K562 (cell line): ENCODE results near the gene CLDN10. TPM values are rescaled to one million over a fixed set of nuclear protein-coding genes. Genes with fewer than 3 reads are reported as not detected.

Experiments used
- E4F1 ChIP-seq: fragments of 250-450 bp; sonication (Bioruptor Pico); IDR thresholded peaks from 2 replicates; pipeline ENCODE4 v1.5.0; 2021; ENCODE audit warnings: mild to moderate bottlenecking, borderline replicate concordance
- EWSR1 ChIP-seq: fragments of 450-650 bp; IDR thresholded peaks from 2 replicates; pipeline ENCODE4 v1.6.1; 2018; ENCODE audit warnings: borderline replicate concordance, mild to moderate bottlenecking, low read depth, moderate library complexity; ENCODE audit not compliant: partially characterized antibody
- NR2C2 ChIP-seq, 2 experiments: fragments of 200-800 bp in 1 of 2; sonication (Bioruptor generic) in 1 of 2; sonication (generic) in 1 of 2; formaldehyde crosslinking in 1 of 2; IDR thresholded peaks; 2 replicates each; pipeline versions ENCODE4 v1.6.1 to v1.8.0; 2016 to 2022; ENCODE audit warnings: mild to moderate bottlenecking in 1 of 2, missing compliant biosample characterization in 1 of 2, missing genetic modification characterization in 1 of 2, missing genetic modification reagents in 1 of 2
- RBM34 ChIP-seq: fragments of 200-400 bp; formaldehyde crosslinking; IDR thresholded peaks from 2 replicates; pipeline ENCODE4 v1.6.1; 2018; ENCODE audit warnings: low read length, borderline replicate concordance; ENCODE audit not compliant: insufficient read depth
- SMC3 ChIP-seq: conservative IDR thresholded peaks from 2 replicates; pipeline ENCODE4 v1.6.1; 2011; ENCODE audit warnings: low read depth, low read length, improper control_type of control experiment; ENCODE audit not compliant: insufficient read depth
- SNIP1 ChIP-seq: fragments of 450-650 bp; IDR thresholded peaks from 2 replicates; pipeline ENCODE4 v1.7.1; 2017; ENCODE audit warnings: low read depth, mild to moderate bottlenecking
- TFE3 ChIP-seq: fragments of 450-650 bp; formaldehyde crosslinking; IDR thresholded peaks from 2 replicates; pipeline ENCODE4 v1.4.0; 2020; ENCODE audit warnings: mild to moderate bottlenecking, mixed read lengths
- TGIF2 ChIP-seq: sonication (generic); formaldehyde crosslinking; IDR thresholded peaks from 2 replicates; pipeline ENCODE4 v1.8.1; 2022; ENCODE audit warnings: mild to moderate bottlenecking, missing genetic modification reagents, moderate library complexity
- ZFX ChIP-seq: sonication (generic); formaldehyde crosslinking; IDR thresholded peaks from 2 replicates; pipeline ENCODE4 v1.8.0; 2022; ENCODE audit warnings: mild to moderate bottlenecking, missing genetic modification reagents, moderate library complexity
- ZNF143 ChIP-seq: sonication (generic); formaldehyde crosslinking; IDR thresholded peaks from 2 replicates; pipeline ENCODE4 v1.9.0; 2022; ENCODE audit warnings: mild to moderate bottlenecking, missing genetic modification reagents
- polyA plus RNA-seq, 8 experiments: library from polyadenylated mRNA; depleted of rRNA in 4 of 8; stranded (reverse) in 5 of 8; unstranded in 3 of 8; fragments of >200 nt; fragmentation: Nextera tagmentation in 2 of 8; fragmentation: Illumina TruSeq in 1 of 8; extraction: Ambion mirVana in 2 of 8; extraction: Trizol in 1 of 8; gene quantifications; 2 replicates each; pipeline versions ENCODE4 v1.2.1 to v1.2.3, GENCODE V29; 2011 to 2014; ENCODE audit warnings: inconsistent platforms in 1 of 8, missing spikeins in 1 of 8
- total RNA-seq, 7 experiments: library from RNA; depleted of rRNA in 6 of 7; stranded (reverse); fragments of >200 nt in 6 of 7; fragmentation: Illumina TruSeq in 2 of 7; extraction: Trizol in 2 of 7; gene quantifications; 2 replicates each; pipeline versions ENCODE4 v1.2.1 to v1.2.3, GENCODE V29; 2011 to 2021; ENCODE audit warnings: low replicate concordance in 1 of 7

CLDN10 gene
- total and polyA plus RNA-seq, 9 of the 15 experiments (the other 6 are each of a cell fraction or from before 2014, with no cell fraction given): not detected

- TF ChIP-seq E4F1 (CRISPR knock-in tag): no peak
- TF ChIP-seq RBM34: no peak
- TF ChIP-seq ZFX: no peak
- no peak for TF ChIP-seq SMC3
- no peak for TF ChIP-seq TFE3 (CRISPR knock-in tag)
- TF ChIP-seq TGIF2: no peak
- TF ChIP-seq SNIP1: no peak
- no peak for TF ChIP-seq ZNF143 (CRISPR knock-in tag)
- TF ChIP-seq NR2C2 (CRISPR knock-in tag; IDR thresholded peaks at IDR 0.05): no peak
- no peak for TF ChIP-seq NR2C2 (tag; IDR thresholded peaks at IDR 0.05)
- no peak for TF ChIP-seq EWSR1
Measured at GRCh38 chr13:95510950-95511349, 41.6 kb upstream of the CLDN10 start (continued).
